Activated CD8-positive, alpha-beta T cell treated with anti-CD3 and anti-CD28 coated beads, Interleukin-2, amount 10 ng/mL, durations not matched to agents 7 days and 5 days (primary cell): ENCODE results near the gene C1orf226. TPM values are rescaled to one million over a fixed set of nuclear protein-coding genes. Genes with fewer than 3 reads are reported as not detected.

Experiments used
- ATAC-seq: fragments of 150-1000 bp; cut with Tn5 transposase; one replicate; pipeline ENCODE4 v1.10.0; 2021; ENCODE audit warnings: moderate library complexity
- CTCF ChIA-PET: fragments of 350-600 bp; sonication (Branson Sonifier 250); formaldehyde crosslinking; loops from one replicate; lab custom pipeline; 2021; ENCODE audit warnings: antibody characterized with exemption; lab: Charles Lee
- POLR2A ChIA-PET: fragments of 350-600 bp; sonication (Branson Sonifier 250); formaldehyde crosslinking; loops from one replicate; lab custom pipeline; 2021; ENCODE audit warnings: antibody characterized with exemption; lab: Charles Lee
- DNase-seq: peaks from one replicate; pipeline ENCODE4 v3.0.0-alpha.2; 2020
- H3K27ac Mint-ChIP-seq: one replicate; pipeline ENCODE4 v1.8.0; 2021; ENCODE audit warnings: mild to moderate bottlenecking, mixed read lengths
- H3K27me3 Mint-ChIP-seq: one replicate; pipeline ENCODE4 v1.8.0; 2021; ENCODE audit warnings: low read depth, mixed read lengths
- H3K36me3 Mint-ChIP-seq: one replicate; pipeline ENCODE4 v1.8.0; 2021; ENCODE audit warnings: low read depth, mixed read lengths
- H3K4me1 Mint-ChIP-seq: one replicate; pipeline ENCODE4 v1.8.0; 2021; ENCODE audit warnings: low read depth, mixed read lengths
- H3K4me3 Mint-ChIP-seq: one replicate; pipeline ENCODE4 v1.8.0; 2021; ENCODE audit warnings: mild to moderate bottlenecking, mixed read lengths
- H3K9me3 Mint-ChIP-seq: one replicate; pipeline ENCODE4 v1.8.0; 2022; ENCODE audit warnings: mixed read lengths; ENCODE audit not compliant: insufficient read depth
- total RNA-seq, 2 experiments: library from RNA; stranded (reverse); gene quantifications; one replicate each; pipeline ENCODE4 v1.2.3, GENCODE V29; 2021

C1orf226 gene
- total RNA-seq, 2 experiments from 2014 or later: not detected

GRCh38 chr1:162387226-162388082, 5.9 kb downstream of the C1orf226 start:
- Mint-ChIP-seq H3K4me1 (peaks cover 1% of the 10 kb centered on the region), H3K27me3 (peaks cover 9% of the 10 kb centered on the region), H3K27ac (no peak overlapping the region), H3K36me3 (no peaks in the 10 kb centered on the region), H3K9me3 (no peaks in the 10 kb centered on the region), H3K4me3 (no peak overlapping the region)
- DNase-seq (no peak), ATAC-seq (no peak)
- CTCF ChIA-PET: no interaction called here
- POLR2A ChIA-PET: no interaction called here

GRCh38 chr1:162388083-162388594, 6.6 kb downstream of the C1orf226 start:
- Mint-ChIP-seq H3K27ac (no peak overlapping the region), H3K4me1 (peaks cover 1% of the 10 kb centered on the region), H3K36me3 (no peaks in the 10 kb centered on the region), H3K9me3 (no peaks in the 10 kb centered on the region), H3K4me3 (no peak overlapping the region), H3K27me3 (peaks cover 9% of the 10 kb centered on the region)
- POLR2A ChIA-PET: no interaction called here
- ATAC-seq (no peak), DNase-seq (no peak)
- CTCF ChIA-PET: no interaction called here

- ATAC-seq: no peak
- H3K4me1 Mint-ChIP-seq: peaks cover 1% of the 10 kb centered on the region
- no peaks in the 10 kb centered on the region for H3K9me3 Mint-ChIP-seq
- no peak overlapping the region for H3K4me3 Mint-ChIP-seq
- H3K36me3 Mint-ChIP-seq: no peaks in the 10 kb centered on the region
- ChIA-PET POLR2A (no interaction called here), CTCF (interaction anchor here (0.8 kb wide), 1 partner anchor 332 kb away, joined by 4 read pairs; no protein-coding TSS in a partner anchor)
- no peak for DNase-seq
- H3K27ac Mint-ChIP-seq: no peak overlapping the region
- peaks cover 9% of the 10 kb centered on the region for H3K27me3 Mint-ChIP-seq
Measured at GRCh38 chr1:162388615-162389014, 7.1 kb downstream of the C1orf226 start.

- ATAC-seq (no peak), DNase-seq (no peak)
- H3K36me3 Mint-ChIP-seq: no peaks in the 10 kb centered on the region
- peaks cover 1% of the 10 kb centered on the region for H3K4me1 Mint-ChIP-seq
- ChIA-PET POLR2A (no interaction called here), CTCF (interaction anchor here (0.8 kb wide), 1 partner anchor 333 kb away, joined by 4 read pairs; no protein-coding TSS in a partner anchor)
- H3K27ac Mint-ChIP-seq: no peak overlapping the region
- H3K4me3 Mint-ChIP-seq: no peak overlapping the region
- H3K9me3 Mint-ChIP-seq: no peaks in the 10 kb centered on the region
- peaks cover 9% of the 10 kb centered on the region for H3K27me3 Mint-ChIP-seq
Measured at GRCh38 chr1:162389021-162389818, 7.7 kb downstream of the C1orf226 start.

- H3K4me3 Mint-ChIP-seq: no peak overlapping the region
- POLR2A ChIA-PET: no interaction called here
- no peaks in the 10 kb centered on the region for H3K9me3 Mint-ChIP-seq
- peaks cover 9% of the 10 kb centered on the region for H3K27me3 Mint-ChIP-seq
- H3K27ac Mint-ChIP-seq: no peak overlapping the region
- DNase-seq (no peak), ATAC-seq (no peak)
- CTCF ChIA-PET: no interaction called here
- peaks cover 1% of the 10 kb centered on the region for H3K4me1 Mint-ChIP-seq
- no peaks in the 10 kb centered on the region for H3K36me3 Mint-ChIP-seq
Measured at GRCh38 chr1:162389971-162390370, 8.4 kb downstream of the C1orf226 start.

GRCh38 chr1:162390396-162391185, 9.1 kb downstream of the C1orf226 start:
- peak; percentile 18 for DNase-seq
- ChIA-PET CTCF (interaction anchor here (1.7 kb wide), 1 partner anchor 334 kb away, joined by 11 read pairs; no protein-coding TSS in a partner anchor), POLR2A (no interaction called here)
- Mint-ChIP-seq H3K27ac (no peak overlapping the region), H3K4me3 (no peak overlapping the region), H3K27me3 (peaks cover 9% of the 10 kb centered on the region), H3K4me1 (peaks cover 1% of the 10 kb centered on the region), H3K9me3 (no peaks in the 10 kb centered on the region), H3K36me3 (no peaks in the 10 kb centered on the region)
- no peak for ATAC-seq

GRCh38 chr1:162391790-162392563, 10.4 kb downstream of the C1orf226 start:
- Mint-ChIP-seq H3K27me3 (peaks cover 19% of the 10 kb centered on the region), H3K4me3 (no peak overlapping the region), H3K4me1 (peaks cover 1% of the 10 kb centered on the region), H3K9me3 (no peaks in the 10 kb centered on the region), H3K36me3 (no peaks in the 10 kb centered on the region), H3K27ac (no peak overlapping the region)
- ATAC-seq (no peak), DNase-seq (peak; percentile 33)
- ChIA-PET CTCF (interaction anchor here (1.0 to 1.7 kb wide), 3 partner anchors 9 to 336 kb away, joined by 3 to 11 read pairs (median 3); partner anchors contain the start of gene C1orf226), POLR2A (no interaction called here)

GRCh38 chr1:162396201-162396906, 14.8 kb downstream of the C1orf226 start:
- H3K4me3 Mint-ChIP-seq: no peak overlapping the region
- DNase-seq (no peak), ATAC-seq (no peak)
- H3K9me3 Mint-ChIP-seq: no peaks in the 10 kb centered on the region
- H3K27me3 Mint-ChIP-seq: peaks cover 22% of the 10 kb centered on the region
- no peak overlapping the region for H3K27ac Mint-ChIP-seq
- ChIA-PET POLR2A (no interaction called here), CTCF (no interaction called here)
- H3K36me3 Mint-ChIP-seq: no peaks in the 10 kb centered on the region
- no peaks in the 10 kb centered on the region for H3K4me1 Mint-ChIP-seq

- H3K27me3 Mint-ChIP-seq: peaks cover 20% of the 10 kb centered on the region
- ATAC-seq: no peak
- ChIA-PET POLR2A (no interaction called here), CTCF (no interaction called here)
- no peak for DNase-seq
- H3K27ac Mint-ChIP-seq: no peak overlapping the region
- no peaks in the 10 kb centered on the region for H3K36me3 Mint-ChIP-seq
- H3K4me1 Mint-ChIP-seq: no peaks in the 10 kb centered on the region
- no peak overlapping the region for H3K4me3 Mint-ChIP-seq
- H3K9me3 Mint-ChIP-seq: no peaks in the 10 kb centered on the region
Measured at GRCh38 chr1:162397039-162397448, 15.5 kb downstream of the C1orf226 start.

GRCh38 chr1:162397943-162398560, 16.5 kb downstream of the C1orf226 start:
- no peaks in the 10 kb centered on the region for H3K9me3 Mint-ChIP-seq
- POLR2A ChIA-PET: no interaction called here
- H3K4me3 Mint-ChIP-seq: no peak overlapping the region
- no peak overlapping the region for H3K27ac Mint-ChIP-seq
- peaks cover 20% of the 10 kb centered on the region for H3K27me3 Mint-ChIP-seq
- no peaks in the 10 kb centered on the region for H3K36me3 Mint-ChIP-seq
- no peak for DNase-seq
- H3K4me1 Mint-ChIP-seq: no peaks in the 10 kb centered on the region
- no peak for ATAC-seq
- CTCF ChIA-PET: no interaction called here
